GM12872 (cell line): ENCODE measurements around the gene ALG1L2.

ENCODE experiments used
- CTCF ChIP-seq: IDR thresholded peaks from 3 replicates; pipeline ENCODE4 v1.5.1; 2011; ENCODE audit warnings: low read depth, mild to moderate bottlenecking, low read length, moderate library complexity; ENCODE audit not compliant: insufficient read depth

The ALG1L2 gene

GRCh38 chr3:130088061-130088460 lies 6.4 kb downstream of the ALG1L2 start:
- TF ChIP-seq CTCF = no peak

DNA sequence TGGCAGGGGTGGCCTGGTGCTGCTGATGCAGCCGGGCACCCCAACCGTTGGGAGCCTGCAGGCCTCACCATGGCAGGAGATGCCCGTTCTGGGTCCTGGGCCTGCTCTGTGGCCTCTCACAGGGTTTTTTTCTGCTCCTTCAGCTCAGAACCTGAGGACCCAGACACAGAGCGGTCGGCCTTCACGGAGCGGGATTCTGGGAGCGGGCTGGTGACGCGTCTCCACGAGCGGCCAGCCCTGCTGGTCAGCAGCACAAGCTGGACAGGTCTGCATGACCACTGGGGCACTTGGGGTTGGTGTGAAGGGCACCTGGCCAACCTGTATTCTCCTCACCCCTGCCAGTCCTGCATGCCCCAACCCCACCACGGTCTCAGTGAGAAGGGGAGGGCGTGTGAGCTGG lies 10.3 kb downstream of the ALG1L2 start:
- TF ChIP-seq CTCF = no peak

DNA sequence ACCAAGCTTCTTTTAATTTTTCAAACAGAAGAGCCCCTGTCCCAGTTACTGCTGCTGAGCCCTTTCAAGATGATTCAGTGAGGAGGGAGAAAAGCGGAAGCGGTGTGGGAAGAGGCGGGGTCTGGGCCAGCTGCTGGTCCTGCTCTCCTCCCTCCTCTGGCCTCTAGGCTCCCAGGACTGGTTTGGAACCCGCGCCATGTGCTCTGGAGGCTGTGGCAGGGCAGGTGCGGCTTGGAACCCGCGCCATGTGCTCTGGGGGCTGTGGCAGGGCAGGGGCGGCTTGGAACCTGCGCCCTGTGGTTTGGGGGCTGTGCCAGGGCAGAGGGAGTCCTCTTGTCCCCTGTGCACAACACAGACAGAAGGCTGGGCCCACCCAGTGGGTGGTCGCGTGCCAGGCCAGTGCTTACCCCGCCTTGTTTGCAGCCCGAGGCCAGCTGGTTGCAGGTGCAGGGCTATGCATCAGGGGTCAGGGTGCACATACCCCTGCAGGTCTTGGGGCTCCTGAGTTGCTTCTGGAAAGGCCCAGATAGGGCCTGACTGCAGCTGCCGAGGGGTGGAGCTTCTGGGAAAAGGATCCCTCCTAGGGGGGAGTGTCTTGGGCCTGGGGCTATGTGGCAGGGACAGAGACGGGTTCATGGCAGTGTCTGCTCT lies 12.2 kb downstream of the ALG1L2 start:
- TF ChIP-seq CTCF = no peak

DNA sequence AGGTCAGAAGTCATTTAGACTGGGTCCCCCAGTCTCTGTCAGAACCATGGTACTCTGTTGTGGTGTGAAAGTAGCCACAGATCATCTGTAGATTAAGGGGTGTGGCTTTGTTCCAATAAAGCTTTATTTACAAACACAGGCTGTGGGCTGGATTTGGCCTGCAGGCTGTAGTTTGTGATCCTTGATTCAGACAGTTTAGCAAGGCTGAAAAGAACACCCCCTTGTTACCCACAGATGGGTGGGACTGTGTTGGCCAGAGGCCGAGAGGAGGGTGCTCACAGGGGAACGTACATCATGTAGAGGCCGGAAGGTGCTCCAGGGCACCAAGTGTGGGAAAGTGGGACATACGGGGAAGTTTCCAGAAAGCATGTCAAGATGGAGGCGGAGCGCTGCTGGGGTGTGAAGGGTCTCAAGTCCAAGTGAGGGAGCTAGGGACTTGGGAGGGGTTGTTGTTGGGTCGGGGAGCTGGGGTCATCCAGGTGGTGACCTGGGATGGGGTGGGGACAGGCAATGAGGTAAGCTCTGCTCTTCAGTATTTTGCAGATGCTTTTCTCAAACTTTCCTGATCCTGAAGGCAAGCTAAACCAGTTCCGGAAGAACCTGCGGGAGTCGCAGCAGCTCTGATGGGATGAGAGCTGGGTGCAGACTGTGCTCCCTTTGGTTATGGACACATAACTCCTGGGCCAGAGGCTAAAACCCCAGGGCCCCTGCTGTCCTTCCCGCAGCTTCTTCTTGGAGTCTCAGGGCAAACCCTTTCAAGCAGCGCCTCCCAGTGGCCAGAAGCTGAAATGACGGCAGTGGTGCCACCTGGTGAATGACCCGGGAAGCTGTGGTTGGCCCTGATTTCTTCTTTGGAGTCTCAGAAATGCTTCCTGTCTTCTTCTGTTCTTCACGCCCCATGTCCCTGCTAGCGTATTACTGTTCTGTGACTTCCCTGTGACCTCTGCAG lies 16.3 kb downstream of the ALG1L2 start:
- TF ChIP-seq CTCF = peak; percentile 60

- no peak for TF ChIP-seq CTCF
These were observed 29.7 kb downstream of the ALG1L2 start for GRCh38 chr3:130111185-130111864.

DNA sequence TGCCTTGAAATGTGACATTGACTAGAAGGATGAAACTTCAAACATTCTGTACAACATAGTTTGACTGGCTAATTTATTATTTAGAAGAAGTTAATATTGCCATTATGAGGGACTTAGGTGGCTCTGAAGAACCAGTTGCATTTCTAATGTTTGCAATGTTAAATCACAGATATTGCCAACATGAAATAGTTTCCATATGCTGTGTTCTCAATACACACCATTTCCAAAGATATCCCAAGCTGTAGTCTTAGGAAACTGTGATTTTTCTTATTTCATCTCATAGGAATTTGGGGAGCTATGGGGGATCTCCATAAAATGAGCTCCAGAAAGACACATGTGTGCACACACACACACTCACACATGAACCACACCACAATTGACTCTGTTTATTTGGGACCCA lies 36.3 kb downstream of the ALG1L2 start:
- TF ChIP-seq CTCF = no peak

DNA sequence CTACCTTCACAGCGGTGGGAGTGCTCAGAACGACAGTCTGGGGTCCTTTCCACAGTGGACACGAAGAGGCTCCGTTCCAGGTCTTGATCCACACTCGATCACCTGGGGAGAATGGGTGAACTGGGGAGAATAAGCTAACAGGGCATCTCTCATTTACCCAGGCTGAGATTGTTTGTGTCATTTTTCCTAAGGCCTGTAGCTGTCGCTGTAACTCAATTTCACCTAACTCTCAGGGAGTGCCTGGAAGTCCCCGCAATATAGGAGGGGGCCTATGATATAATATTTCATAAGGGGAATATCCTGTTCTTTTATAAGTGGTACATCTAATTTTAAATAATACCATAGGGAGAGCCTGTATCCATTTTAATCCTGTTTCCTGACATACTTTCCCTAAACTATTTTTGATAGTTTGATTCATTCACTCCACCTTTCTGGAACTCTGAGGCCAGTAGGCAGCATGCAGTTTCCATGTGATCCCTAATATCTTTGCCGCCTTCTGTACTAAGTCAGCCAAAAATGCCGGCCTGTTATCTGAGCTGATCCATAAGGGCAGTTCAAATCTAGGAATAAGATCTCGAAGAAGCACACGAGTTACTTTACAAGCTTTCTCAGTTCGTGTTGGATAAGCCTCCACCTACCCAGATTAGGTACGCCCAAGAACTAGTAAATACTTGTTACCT lies 62.2 kb downstream of the ALG1L2 start:
- peak; percentile 54 for TF ChIP-seq CTCF
